GM12865 (cell line): ENCODE results near the gene RPE.

Source experiments
- DNase-seq: peaks from one replicate; pipeline ENCODE4 v3.0.0; 2010; ENCODE audit warnings: low read depth
- H3K4me3 ChIP-seq: 2 replicates; pipeline ENCODE4 v1.5.1; 2011; ENCODE audit warnings: mild to moderate bottlenecking, low read depth, low read length, control low read depth
- TF ChIP-seq, protein P1 (sequence below): IDR thresholded peaks from 2 replicates; pipeline ENCODE4 v1.5.1; 2011; ENCODE audit warnings: low read length, control low read depth, low read depth, inconsistent platforms; ENCODE audit not compliant: insufficient read depth; ENCODE audit errors: missing control alignments

RPE gene

DNA sequence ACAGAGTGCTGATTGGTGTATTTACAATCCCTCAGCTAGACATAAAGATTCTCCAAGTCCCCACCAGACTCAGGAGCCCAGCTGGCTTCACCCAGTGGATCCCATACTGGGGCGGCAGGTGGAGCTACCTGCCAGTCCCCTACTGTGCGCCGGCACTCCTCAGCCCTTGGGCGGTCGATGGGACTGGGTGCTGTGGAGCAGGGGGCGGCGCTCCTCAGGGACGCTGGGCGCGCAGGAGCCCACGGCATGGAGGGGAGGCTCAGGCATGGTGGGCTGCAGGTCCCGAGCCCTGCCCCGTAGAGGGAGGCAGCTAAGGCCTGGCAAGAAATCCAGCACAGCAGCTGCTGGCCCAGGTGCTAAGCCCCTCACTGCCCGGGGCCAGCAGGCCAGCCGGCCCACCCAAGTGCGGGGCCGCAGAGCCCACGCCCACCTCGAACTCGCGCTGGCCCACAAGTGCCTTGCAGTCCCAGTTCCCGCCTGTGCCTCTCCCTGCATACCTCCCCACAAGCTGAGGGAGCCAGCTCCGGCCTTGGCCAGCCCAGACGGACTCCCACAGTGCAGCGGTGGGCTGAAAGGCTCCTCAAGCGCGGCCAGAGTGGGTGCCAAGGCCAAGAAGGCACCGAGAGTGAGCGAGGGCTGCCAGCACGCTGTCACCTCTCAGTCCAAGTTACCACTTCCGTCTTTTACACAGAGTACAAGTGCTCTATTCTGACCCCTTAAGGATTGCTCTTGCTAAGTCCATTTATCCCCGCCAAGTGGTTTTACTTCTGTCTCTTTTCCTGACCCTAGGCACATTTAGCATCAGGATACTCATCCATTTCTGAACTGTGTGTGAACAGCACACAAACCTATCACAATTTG is 1.7 kb upstream of the RPE start:
- no peak for DNase-seq
- TF ChIP-seq, protein P1, sequence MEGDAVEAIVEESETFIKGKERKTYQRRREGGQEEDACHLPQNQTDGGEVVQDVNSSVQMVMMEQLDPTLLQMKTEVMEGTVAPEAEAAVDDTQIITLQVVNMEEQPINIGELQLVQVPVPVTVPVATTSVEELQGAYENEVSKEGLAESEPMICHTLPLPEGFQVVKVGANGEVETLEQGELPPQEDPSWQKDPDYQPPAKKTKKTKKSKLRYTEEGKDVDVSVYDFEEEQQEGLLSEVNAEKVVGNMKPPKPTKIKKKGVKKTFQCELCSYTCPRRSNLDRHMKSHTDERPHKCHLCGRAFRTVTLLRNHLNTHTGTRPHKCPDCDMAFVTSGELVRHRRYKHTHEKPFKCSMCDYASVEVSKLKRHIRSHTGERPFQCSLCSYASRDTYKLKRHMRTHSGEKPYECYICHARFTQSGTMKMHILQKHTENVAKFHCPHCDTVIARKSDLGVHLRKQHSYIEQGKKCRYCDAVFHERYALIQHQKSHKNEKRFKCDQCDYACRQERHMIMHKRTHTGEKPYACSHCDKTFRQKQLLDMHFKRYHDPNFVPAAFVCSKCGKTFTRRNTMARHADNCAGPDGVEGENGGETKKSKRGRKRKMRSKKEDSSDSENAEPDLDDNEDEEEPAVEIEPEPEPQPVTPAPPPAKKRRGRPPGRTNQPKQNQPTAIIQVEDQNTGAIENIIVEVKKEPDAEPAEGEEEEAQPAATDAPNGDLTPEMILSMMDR, result no peak
- no peak overlapping the region for H3K4me3 ChIP-seq

DNA sequence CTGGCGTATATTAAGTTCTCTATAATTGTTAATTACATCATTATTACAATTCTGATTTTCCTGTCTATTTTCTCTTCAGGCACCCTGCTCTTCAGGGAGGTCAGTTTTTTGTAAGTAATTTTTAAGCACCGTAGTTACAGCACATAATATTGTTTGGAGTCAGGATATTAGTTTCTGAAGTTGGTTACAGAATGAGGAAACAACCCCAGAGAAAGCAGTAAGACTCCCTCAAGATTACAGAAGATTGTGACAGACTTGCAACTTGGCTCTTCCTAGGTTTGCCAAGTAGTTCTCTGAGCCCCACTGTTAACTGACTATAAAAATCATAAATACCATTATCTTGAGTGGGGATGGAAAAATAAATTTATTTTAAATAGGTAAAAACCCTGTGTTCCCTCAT is 921 bp downstream of the RPE start:
- H3K4me3 ChIP-seq, result peak overlapping the region; percentile 94
- TF ChIP-seq, protein P1, result no peak
- DNase-seq, result no peak

DNA sequence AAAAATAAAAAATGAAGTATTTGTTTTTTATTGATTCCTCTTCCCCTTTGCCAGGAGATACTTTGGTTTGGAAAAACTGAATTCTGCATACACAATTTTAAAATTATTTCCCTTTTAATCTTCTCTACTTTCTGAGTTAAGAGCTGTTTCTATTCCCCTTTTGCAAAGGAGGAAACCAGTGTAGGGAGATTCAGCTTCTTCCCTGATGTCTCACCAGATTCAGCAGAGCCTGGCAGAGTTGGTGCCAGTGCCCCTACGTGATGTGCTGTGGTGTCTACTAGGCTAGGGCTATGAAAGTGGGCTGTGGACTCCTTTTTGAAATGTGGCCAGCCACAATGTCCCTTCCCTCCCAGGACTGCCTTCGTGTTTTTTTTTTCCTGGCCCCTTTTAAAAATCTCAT is 2.4 kb downstream of the RPE start:
- no peak for DNase-seq

DNA sequence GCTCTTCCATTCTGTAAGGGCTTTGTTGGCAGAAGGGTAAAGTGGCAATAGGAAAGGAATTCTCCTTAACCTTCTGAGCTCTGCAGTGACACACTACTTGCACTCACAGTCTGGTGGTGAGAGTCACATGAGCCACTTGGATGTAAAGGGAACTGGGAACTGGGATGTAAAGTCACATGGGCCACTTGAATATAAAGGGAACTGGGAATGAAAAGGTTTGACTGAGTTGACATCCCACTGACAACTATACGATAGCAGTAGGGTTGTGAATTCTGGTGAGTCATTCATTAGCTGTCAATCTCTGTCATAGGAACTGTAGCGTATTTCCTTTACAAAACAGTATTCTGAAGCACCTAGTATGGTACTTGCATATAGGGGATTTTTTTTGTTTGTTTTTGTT is 5.5 kb downstream of the RPE start:
- no peak for DNase-seq
- TF ChIP-seq, protein P1, result no peak
- no peak overlapping the region for H3K4me3 ChIP-seq

More for the DNA sequence above, 2.4 kb downstream of the RPE start:
- TF ChIP-seq, protein P1, result no peak
- no peak overlapping the region for H3K4me3 ChIP-seq

DNA sequence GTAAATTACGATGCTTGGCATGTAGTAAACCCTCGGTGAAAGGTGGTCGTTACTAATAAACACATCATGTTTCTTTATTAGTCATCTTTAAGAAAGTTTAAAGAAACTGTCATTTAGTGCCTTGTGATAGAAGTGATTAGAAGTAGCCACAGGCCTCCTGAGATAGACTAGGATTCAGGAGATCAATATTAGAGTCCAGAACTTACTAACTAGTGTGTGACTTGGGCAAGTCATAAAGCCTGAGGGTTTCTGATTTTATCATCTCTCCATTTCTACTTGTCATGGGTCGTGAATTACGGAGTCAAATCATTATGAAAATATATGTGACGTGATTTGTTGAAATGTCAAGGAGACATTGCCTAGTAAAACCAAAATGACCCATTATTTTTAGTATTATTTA is 6.7 kb downstream of the RPE start:
- H3K4me3 ChIP-seq, result no peak overlapping the region
- TF ChIP-seq, protein P1, result no peak
- no peak for DNase-seq

DNA sequence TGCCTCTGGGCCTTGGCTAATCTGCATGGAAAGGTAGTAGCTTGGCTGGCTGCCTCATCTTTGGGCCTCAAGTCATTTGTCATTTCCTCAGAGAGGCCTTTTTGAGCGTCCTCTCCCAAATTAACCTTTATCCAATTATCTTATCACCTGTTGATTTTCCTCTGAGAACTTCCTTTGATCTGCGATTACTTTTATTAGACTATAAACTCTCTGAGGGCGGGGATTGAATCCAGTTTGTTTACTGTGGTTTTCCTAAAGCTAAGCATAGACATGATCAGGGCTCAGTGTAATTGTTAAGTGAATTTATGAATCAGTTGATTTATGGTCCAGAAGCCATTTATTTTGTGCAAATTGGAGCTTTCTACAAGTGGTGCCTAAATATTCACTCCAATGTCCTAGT is 7.5 kb downstream of the RPE start:
- TF ChIP-seq, protein P1, result no peak
- H3K4me3 ChIP-seq, result no peak overlapping the region
- no peak for DNase-seq

DNA sequence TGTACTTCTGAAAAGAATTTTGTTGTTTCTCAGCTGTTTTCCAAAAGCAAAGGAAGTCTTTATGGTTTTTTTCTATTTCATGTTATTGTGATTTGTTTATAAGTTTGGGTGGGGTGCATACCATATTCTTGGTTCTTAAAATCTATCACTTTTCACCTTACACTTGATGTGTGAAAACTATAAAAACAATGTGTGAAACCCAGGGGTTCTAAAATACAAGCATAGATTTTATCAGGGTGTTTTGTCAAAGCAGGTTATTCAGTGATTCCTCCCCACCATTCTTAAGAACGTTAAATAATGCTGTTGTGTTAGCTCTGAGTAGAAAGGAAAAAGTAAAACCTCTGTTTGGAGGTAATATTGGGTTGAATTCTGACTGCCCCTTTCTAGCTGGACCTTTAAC is 17.7 kb downstream of the RPE start:
- DNase-seq, result no peak
- TF ChIP-seq, protein P1, result no peak
- H3K4me3 ChIP-seq, result no peak overlapping the region
